D721Med (cell line): ENCODE data around the gene RNASE9.
"Not testable (repeated sequence)": the region's sequence is repeated elsewhere in the genome, so short reads cannot be mapped to it uniquely, and the experiment has no call there.

Experiments
- DNase-seq: peaks from one replicate; pipeline ENCODE4 v3.0.0; 2011; ENCODE audit warnings: low spot score; ENCODE audit not compliant: insufficient read length
- FAIRE-seq: peaks from 2 replicates; lab custom pipeline; 2011; peaks lifted over from hg19 to GRCh38; lab: Jason Lieb, UNC
- TF ChIP-seq, protein P1 (sequence below): IDR thresholded peaks from 2 replicates; pipeline ENCODE4 v1.5.1; 2012; ENCODE audit warnings: mild to moderate bottlenecking, control low read depth; ENCODE audit not compliant: insufficient read depth; ENCODE audit errors: missing control alignments

RNASE9 gene

DNA sequence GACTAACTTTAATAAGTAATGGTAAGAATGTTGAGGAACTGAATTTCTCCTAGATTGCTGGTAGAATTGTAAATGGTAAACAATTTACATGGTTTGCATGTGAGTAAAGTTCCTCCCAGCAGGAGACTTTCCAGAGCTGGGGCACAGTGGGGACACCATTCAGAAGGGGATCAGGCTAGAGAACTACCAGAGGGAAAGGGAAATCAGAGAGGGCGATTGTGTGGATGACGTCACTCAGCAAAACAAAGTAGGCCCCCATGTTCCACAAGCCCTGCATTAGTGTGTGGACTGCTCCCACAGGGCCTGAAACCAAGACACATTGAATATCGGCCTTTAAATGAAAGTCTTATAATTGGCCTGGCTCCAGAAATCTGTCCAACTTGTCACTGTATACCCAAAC, 17.5 kb upstream of the RNASE9 start:
- no peak for DNase-seq
- no peak for FAIRE-seq
- TF ChIP-seq, protein P1, sequence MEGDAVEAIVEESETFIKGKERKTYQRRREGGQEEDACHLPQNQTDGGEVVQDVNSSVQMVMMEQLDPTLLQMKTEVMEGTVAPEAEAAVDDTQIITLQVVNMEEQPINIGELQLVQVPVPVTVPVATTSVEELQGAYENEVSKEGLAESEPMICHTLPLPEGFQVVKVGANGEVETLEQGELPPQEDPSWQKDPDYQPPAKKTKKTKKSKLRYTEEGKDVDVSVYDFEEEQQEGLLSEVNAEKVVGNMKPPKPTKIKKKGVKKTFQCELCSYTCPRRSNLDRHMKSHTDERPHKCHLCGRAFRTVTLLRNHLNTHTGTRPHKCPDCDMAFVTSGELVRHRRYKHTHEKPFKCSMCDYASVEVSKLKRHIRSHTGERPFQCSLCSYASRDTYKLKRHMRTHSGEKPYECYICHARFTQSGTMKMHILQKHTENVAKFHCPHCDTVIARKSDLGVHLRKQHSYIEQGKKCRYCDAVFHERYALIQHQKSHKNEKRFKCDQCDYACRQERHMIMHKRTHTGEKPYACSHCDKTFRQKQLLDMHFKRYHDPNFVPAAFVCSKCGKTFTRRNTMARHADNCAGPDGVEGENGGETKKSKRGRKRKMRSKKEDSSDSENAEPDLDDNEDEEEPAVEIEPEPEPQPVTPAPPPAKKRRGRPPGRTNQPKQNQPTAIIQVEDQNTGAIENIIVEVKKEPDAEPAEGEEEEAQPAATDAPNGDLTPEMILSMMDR: no peak

DNA sequence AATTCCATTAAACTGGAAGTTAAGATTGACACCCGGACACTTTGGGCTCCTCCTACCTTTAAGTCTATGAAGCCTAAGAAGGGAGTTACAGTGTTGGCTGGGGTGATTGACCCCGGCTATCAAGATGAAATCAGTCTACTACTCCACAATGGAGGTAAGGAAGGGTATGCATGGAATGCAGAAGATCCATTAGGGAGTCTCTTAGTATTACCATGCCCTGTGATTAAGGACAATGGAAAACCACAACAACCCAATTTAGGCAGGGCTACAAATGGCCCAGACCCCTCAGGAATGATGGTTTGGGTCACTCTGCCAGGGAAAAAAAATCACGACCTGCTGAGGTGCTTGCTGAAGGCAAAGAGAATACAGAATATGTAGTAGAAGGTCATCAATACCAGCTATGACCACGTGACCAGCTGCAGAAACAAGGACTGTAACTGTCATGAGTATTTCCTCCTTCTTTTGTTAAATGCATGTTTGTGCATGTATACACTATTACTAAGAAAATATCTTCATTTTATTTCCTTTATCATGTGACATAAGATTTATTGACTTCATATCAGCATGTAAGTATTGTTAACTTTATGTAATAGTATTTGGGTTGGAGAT, 11.6 kb upstream of the RNASE9 start:
- FAIRE-seq: not testable (repeated sequence)

DNA sequence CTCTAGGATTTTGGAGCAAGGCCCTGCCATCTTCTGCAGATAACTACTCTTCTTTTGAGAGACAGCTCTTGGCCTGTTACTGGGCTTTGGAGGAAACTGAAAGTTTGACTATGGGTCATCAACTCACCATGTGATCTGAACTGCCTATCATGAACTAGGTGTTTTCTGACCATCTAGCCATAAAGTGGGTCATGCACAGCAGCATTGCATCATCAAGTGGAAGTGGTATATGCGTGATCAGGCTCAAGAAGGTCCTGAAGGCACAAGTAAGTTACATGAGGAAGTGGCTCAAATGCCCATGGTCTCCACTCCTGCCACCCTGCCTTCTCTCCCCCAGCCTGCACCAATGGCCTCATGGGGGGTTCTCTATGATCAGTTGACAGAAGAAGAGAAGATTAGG, 9.9 kb upstream of the RNASE9 start:
- FAIRE-seq, DNase-seq: not testable (repeated sequence)

More for the DNA sequence above, 11.6 kb upstream of the RNASE9 start:
- DNase-seq: not testable (repeated sequence)

DNA sequence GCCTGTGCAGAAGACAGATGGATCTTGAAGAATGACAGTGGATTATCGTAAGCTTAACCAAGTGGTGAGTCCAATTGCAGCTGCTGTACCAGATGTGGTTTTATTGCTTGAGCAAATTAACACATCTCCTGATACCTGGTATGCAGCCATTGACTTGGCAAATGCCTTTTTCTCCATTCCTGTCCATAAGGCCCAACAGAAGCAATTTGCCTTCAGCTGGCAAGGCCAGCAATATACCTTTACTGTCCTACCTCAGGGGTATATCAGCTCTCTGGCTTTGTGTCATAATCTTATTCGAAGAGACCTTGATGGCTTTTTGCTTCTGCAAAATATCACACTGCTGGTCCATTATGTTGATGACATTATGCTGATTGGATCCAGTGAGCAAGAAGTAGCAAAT, 9.0 kb upstream of the RNASE9 start:
- FAIRE-seq, DNase-seq: not testable (repeated sequence)

DNA sequence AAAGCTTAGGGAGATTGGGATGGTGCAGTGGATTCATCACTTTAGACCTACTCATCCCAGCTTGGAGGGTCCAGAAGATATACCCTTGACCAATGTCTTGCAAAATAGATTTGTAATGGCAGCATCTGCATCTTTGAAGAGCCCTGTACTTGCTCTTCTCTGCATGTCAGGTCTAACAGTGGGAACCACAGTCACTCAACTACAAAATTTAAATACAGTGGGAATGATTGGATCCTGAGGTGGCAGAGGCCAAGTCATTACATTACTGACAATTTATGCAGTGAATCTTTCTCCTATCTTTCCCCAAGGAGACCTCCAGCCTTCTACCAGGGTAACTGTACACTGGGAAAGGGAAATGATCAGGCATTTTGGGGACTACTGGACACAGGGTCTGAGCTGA, 8.2 kb upstream of the RNASE9 start:
- DNase-seq (no peak), FAIRE-seq (no peak)
- TF ChIP-seq, protein P1: no peak

DNA sequence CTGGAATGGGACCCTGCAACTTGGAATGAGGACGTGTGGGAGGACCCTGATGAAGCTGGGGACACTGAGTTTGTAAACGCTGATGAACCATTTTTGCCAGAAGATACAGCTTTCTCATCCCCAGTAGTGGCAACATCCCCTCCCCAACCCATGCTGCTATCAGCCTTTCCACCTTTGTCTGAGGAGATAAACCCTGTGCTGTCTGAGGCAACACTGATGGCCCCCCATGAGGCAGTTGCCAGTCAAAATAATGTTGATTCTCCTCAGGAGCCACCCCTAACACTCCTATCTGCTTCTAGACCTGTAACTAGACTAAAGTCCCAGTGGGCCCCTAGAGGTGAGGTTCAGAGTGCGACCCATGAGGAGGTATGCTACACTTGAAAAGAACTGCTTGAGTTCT, 7.5 kb upstream of the RNASE9 start:
- FAIRE-seq (no peak), DNase-seq (no peak)
- TF ChIP-seq, protein P1: no peak

DNA sequence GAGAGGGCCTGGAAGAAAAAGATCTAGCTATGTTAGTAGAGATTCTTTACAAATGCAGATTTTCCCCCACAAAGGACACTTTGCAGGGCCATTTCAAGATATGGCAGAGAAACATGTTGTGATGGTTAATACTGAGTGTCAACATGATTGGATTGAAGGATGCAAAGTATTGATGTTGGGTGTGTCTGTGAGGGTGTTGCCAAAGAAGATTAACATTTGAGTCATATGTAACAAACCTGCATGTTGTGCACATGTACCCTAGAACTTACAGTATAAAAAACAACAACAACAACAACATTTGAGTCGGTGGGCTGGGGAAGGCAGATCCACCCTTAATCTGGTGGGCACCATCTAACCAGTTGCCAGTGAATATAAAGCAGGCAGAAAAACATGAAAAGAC, 6.4 kb upstream of the RNASE9 start:
- not testable (repeated sequence) for DNase-seq, FAIRE-seq

DNA sequence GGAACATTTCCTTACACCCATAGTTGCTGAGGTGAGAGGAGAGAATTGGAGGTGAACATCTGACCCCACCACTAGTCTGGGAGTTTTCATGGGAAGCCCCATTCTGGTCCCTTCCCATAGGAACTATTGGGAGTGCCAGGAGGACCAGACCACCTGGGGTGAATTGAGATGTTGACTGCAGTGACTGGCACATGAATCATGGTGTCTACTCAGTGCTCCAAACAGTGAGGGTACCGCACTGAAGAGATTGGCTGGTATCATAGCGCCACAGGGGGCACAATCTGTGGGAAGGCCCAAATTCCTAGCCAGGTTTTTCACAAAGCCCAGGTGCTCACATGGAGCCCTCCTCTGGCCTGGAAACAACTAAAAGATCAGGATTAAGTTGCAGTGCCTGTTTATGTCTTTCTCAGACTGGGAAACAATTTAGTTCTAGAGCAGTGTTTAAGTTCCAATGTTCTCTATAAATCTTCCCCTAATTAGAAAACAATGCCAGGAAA, 3.7 kb upstream of the RNASE9 start:
- TF ChIP-seq, protein P1: no peak
- no peak for FAIRE-seq
- DNase-seq: no peak

DNA sequence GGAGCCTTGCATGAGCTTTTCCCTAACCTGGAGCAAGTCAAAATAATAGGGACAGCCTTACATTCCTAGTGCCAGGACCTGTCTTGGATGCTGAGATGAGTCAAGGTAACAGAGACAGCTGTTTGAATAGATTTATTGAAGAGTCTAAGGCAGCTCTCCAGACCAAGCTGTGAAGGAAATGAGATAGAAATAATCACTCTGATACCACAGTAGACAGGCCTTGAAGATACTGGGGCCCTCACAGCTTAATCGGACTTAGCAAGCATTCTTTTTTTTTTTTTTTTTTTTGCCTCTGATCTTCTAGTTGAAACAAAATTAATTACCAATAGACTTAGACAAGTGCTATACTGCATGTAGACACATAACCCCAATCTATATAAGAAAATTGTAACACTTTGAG, 3.1 kb upstream of the RNASE9 start:
- DNase-seq (no peak), FAIRE-seq (no peak)
- TF ChIP-seq, protein P1: no peak
